ENCODE data around the gene DDX41. TPM values are rescaled to one million over a fixed set of nuclear protein-coding genes. Genes with fewer than 3 reads are reported as not detected.

Gene DDX41
- total RNA-seq, 1 experiment from 2014 or later = 122 TPM

GRCh38 chr5:177469750-177470525 is 46.8 kb downstream of the DDX41 start:
- DNase-seq (ENCODE audit: low spot score) = no peak

- no peak for DNase-seq (ENCODE audit: low spot score)
Observed at GRCh38 chr5:177468685-177469628, 47.8 kb downstream of the DDX41 start.

- DNase-seq (ENCODE audit: low spot score) = no peak
Observed at GRCh38 chr5:177468329-177468684, 48.5 kb downstream of the DDX41 start.

- no peak for DNase-seq (ENCODE audit: low spot score)
Observed at GRCh38 chr5:177467436-177467835, 49.3 kb downstream of the DDX41 start.

- DNase-seq (ENCODE audit: low spot score) = no peak
Observed at GRCh38 chr5:177466861-177467260, 49.9 kb downstream of the DDX41 start.

- no peak for DNase-seq (ENCODE audit: low spot score)
Observed at GRCh38 chr5:177465044-177465443, 51.7 kb downstream of the DDX41 start.

- no peak for DNase-seq (ENCODE audit: low spot score)
Observed at GRCh38 chr5:177462021-177462670, 54.6 kb downstream of the DDX41 start.

Other genes starting within 250 kb of the DDX41 start
- 22.5 and 28.1 TPM in 2 replicates for gene RAB24, start 213.2 kb downstream of the DDX41 start, total RNA-seq (2014; rRNA removed; shearing (Covaris generic))
- gene PRELID1, start 213.2 kb downstream of the DDX41 start, total RNA-seq (2014; rRNA removed; shearing (Covaris generic)) = 487 and 500 TPM in 2 replicates
- 34.7 and 74.3 TPM in 2 replicates for gene MXD3, start 205.1 kb downstream of the DDX41 start, total RNA-seq (2014; rRNA removed; shearing (Covaris generic))
- 745 and 800 TPM in 2 replicates for gene LMAN2, start 165.3 kb downstream of the DDX41 start, total RNA-seq (2014; rRNA removed; shearing (Covaris generic))
- gene RGS14, start 159.0 kb downstream of the DDX41 start, total RNA-seq (2014; rRNA removed; shearing (Covaris generic)) = 26.2 and 28.1 TPM in 2 replicates
- not detected in 2 replicates for gene SLC34A1, start 132.5 kb downstream of the DDX41 start, total RNA-seq (2014; rRNA removed; shearing (Covaris generic))
- gene PFN3, start 116.3 kb downstream of the DDX41 start, total RNA-seq (2014; rRNA removed; shearing (Covaris generic)) = not detected in 2 replicates
- gene F12, start 107.4 kb downstream of the DDX41 start, total RNA-seq (2014; rRNA removed; shearing (Covaris generic)) = 5.8 and 7.3 TPM in 2 replicates
- 37.7 and 51.9 TPM in 2 replicates for gene GRK6, start 90.3 kb downstream of the DDX41 start, total RNA-seq (2014; rRNA removed; shearing (Covaris generic))
- gene PRR7, start 70.1 kb downstream of the DDX41 start, total RNA-seq (2014; rRNA removed; shearing (Covaris generic)) = 28.6 and 33.7 TPM in 2 replicates
- gene DBN1, start 43.3 kb downstream of the DDX41 start, total RNA-seq (2014; rRNA removed; shearing (Covaris generic)) = 140 and 153 TPM in 2 replicates
- gene PDLIM7, start 19.4 kb downstream of the DDX41 start, total RNA-seq (2014; rRNA removed; shearing (Covaris generic)) = 127 and 138 TPM in 2 replicates
- gene DOK3, start 7.1 kb downstream of the DDX41 start, total RNA-seq (2014; rRNA removed; shearing (Covaris generic)) = 0.08 and 1.1 TPM in 2 replicates
- 7.5 and 14.5 TPM in 2 replicates for gene FAM193B, start 37.6 kb upstream of the DDX41 start, total RNA-seq (2014; rRNA removed; shearing (Covaris generic))
- 151 and 191 TPM in 2 replicates for gene TMED9, start 75.2 kb upstream of the DDX41 start, total RNA-seq (2014; rRNA removed; shearing (Covaris generic))
- gene B4GALT7, start 83.2 kb upstream of the DDX41 start, total RNA-seq (2014; rRNA removed; shearing (Covaris generic)) = 35.6 and 40.4 TPM in 2 replicates